ENCODE data around the gene CDHR2.
"Not testable (repeated sequence)": the region's sequence is repeated elsewhere in the genome, so short reads cannot be mapped to it uniquely, and the experiment has no call there.

The CDHR2 gene

DNA sequence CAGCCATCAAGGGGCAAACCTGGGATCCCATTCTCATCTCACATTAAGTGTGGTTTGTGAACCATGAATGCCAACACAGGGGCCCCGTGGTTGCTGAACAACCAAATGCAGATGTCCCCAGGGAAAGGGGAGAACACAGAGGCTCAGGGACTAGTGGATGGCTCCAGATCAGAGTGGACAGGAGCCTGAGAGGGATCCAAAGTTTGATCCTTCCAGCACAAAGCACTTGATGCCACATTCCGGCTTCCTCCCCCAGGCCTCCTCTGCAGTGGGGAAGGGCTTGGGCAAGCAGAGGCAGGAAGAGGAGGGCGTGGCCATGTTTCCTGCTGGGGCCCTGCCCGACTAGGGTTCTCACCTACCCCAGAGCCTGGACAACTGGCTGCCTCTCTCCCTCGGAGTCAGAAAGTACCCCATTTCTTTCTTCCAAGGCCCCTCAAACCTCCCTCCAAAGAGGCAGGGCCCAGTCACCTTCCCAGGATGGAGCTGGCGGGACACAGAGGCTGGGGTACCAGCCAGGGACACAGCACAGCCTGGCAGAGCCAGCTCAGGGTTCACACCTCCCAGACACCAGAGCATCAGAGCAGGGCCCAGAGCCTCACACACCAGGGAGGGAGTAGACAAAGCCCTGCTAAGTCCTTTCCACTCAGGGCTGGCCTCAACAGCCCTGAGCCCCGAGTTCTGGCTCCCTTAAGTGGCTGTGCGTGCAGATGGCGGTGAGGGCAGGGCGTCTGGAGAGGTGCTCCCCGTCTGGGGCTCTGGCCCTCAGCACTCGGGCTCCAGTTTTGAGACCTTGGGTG lies 7.6 kb upstream of the CDHR2 start:
- DNase-seq = peak; percentile 29

- DNase-seq = no peak
Measured at GRCh38 chr5:176542135-176542595, 7.0 kb upstream of the CDHR2 start.

DNA sequence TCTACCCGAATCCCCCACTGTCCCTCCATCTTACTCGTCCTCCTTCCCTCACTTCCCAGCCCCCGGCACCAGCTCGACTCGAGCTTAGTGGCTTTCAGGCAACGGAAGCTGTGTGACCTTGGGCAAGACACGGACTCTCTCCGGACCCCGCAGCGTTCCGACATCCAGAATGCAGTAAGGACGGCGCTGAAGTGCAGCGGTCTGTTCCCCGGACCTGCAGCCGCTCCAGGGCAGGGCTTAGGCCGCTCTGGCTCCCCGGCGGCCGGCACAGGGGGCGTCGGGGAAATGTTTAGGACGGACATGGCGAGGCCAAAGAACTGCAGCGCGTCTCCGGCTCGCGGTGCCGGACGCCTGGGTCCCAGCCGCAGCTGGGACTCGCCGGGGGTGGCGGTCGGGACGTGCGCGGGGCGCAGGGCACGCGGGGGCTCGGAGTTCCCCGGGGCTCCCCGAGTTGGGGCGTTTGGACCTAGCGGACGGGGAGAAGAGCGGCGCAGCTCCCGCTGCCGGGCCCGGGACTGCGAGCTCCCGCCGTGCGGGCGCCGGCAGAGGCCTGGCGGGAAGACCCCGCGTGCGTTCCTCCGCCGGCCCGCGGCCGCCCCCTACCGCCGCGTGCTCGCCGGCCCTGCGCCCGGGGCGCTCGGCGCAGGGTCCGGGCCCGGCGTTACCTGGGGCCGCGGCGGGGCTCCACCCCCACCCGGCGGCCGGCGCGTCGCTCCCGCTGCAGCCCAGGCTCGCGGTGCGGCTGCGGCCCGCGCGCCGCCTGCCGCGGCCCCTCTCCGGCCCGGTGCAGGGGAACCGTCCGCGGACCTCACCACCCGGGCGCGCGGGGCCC lies 6.3 kb upstream of the CDHR2 start:
- peak; percentile 23 for DNase-seq

GRCh38 chr5:176543428-176544182 lies 5.5 kb upstream of the CDHR2 start:
- peak; percentile 33 for DNase-seq

DNA sequence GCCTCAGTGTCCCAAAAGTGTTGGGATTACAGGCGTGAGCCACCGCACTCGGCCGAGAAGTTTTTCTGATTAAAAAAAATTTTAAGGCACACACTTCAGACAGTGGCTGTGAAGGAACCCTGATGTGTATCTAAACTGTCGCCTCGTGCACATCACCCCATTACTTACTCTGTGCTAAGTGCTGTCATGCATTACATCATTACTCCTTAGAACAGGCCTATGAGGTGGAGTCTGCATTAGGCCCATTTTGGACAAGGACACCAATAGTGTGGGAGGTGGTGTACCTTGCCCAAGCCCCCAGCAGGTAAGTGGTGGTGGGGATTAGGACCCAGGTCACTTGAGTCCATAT lies 3.8 kb upstream of the CDHR2 start:
- DNase-seq = no peak

DNA sequence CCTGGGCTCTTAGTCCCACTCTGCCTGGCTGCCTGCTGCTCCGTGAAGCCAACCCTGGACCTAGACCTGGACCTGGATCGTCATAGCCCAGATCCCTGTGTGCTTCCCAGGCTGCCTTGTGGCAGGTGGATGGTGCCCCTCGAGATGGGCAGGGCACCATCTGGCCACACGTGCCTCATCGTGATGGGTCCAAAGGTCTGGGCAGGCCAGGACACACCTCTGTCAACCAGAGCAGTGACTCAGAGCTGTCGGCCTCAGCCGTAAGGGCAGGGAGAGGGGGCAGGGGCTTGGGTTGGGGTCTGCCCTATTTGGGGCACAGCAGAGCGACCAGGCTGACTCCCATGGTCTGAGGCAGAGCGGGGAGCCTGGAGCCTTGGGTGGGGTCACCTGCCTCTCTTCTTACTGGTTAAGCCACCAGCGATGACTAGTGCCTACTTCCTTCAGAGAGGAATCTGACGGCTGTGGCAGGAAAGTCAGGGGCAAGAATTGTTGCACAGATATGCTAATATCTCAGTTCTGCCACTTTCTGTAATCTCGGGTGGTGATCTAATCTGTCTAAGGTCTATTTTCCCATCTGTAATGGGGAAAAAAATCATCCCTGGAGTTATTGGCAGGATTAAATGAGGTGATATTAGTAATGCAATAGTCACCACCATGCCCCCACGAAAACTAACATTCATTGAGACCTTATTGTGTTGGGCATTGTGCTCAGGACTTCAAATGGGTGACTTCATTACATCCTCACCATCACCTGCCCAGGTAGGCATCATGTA lies 3.2 kb upstream of the CDHR2 start:
- DNase-seq = no peak

DNA sequence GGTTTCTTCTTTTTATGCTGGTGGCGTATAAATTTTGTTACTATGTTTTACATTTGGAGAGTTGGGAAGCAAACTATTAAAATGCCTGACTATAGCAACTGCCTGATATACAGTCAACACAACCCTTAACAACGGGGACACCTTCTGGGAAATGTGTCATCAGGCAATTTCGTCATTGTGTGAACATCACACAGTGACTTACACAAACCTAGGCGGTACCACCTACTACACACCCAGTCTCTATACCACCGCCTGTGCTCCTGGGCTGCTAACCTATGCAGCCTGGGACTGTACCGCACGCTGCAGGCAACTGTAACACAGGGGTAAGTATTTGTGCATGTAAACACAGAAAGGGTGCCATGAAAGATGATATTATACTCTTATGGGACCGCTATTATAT lies 1.3 kb upstream of the CDHR2 start:
- no peak for DNase-seq

- no peak for DNase-seq
Measured at GRCh38 chr5:176549871-176550270, 729 bp downstream of the CDHR2 start.

DNA sequence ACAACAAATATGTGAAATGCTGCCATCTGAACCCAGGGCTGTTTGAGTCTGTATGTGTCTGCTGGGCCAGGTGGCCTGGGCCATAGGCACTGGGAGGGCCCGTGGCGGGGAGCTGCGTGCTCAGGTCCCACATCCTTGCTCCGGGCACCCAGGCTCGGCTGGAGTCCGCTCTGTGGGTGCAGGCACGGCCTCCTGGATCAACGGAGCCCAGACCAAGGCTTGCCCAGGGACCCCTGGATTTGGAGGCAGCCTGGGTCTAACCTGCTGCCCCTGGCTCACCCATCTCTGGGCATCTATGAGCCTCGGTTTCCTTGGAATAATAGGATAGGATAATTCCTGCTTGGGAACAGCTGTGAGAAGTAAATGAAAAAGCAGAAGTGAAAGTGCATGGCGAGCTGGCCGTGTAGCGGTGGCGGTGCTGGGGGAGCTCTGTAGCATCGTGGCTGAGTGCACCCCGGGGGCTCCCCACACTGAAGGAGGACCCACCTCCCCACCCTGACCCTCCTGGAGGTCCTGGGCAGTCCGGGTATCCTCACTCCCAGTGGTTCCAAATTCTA lies 1.2 kb downstream of the CDHR2 start:
- no peak for DNase-seq

GRCh38 chr5:176550937-176551336 lies 1.8 kb downstream of the CDHR2 start:
- not testable (repeated sequence) for DNase-seq

GRCh38 chr5:176552332-176552869 lies 3.3 kb downstream of the CDHR2 start:
- DNase-seq = no peak

DNA sequence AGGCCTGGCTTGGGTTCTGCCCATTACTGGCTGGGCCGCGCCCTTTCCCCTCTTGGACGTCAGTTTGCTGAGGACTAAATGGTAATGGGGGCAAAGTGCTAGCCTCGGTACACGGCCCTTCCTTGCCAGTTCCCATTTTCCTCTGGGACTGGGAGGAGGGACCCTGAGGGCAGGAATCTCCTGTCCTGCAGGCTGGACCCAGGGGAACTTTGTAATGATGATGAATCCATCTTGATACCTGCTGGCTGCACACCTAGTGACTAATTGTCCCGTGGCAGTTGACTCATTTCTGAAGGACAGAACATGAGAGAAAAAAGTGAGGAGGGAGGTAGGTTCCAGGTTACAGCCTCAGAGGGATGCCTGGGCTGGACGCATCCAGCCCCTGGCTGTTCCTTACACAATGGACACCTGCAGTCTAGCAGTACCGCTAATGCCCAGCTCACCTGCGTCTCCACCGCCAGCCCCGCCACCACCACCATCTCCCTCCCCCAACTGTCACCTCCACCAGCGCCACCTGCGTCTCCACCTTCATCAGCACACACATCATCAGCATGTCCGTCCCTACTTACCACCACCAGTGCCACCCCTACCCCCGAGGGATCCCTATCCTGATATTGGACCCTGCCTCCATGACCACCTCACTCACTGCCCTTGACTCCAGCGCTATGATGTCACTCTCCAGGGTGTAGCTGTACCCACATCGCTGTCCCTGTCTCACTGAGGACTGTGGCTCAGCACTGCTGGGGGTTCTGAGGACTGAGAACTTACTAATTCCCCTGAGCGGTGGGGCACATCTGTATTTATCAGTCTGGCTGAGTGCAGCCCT lies 4.3 kb downstream of the CDHR2 start:
- DNase-seq = no peak

GRCh38 chr5:176557846-176558245 lies 8.7 kb downstream of the CDHR2 start:
- no peak for DNase-seq

- no peak for DNase-seq
Measured at GRCh38 chr5:176559683-176560082, 10.5 kb downstream of the CDHR2 start.

- DNase-seq = no peak
Measured at GRCh38 chr5:176560364-176560763, 11.2 kb downstream of the CDHR2 start.

DNA sequence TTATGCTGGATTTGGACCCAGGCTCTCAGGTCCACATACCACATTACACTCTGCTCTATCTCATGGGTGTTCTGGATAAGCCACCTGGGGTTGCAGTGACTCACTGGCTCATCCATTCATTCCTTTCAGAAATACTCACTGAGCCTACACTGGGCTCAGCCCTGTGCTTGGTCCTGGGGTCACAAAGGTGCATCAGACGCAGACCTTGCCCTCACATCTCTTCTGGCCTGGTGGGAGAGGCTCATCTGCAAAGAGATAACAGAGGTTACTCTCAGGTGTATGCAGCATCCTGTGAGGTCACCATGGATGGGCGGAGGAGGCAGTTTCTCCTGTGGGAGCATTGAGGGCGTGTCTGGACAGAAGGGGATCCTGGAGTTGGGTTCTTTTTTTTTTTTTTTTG lies 12.1 kb downstream of the CDHR2 start:
- no peak for DNase-seq

DNA sequence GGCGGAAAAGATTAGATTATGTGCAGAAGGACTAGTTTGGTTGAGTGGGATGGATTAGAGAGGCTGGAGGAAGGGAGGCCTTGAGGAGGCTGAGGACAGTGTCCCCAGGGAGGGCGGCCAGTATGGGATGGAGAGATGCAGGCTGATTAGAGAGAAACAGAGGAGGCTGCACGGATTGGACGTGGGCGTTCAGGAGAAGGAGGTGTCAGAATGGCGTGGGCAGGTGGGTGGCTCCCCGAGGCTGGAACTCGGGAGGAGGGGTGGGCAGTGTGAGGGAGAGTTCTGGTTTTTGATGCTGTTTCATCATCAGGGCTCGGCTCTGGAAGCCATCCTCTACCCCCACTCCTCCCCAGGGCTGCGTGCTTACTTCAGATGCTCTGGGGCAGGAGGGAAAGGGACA lies 13.0 kb downstream of the CDHR2 start:
- DNase-seq = no peak

DNA sequence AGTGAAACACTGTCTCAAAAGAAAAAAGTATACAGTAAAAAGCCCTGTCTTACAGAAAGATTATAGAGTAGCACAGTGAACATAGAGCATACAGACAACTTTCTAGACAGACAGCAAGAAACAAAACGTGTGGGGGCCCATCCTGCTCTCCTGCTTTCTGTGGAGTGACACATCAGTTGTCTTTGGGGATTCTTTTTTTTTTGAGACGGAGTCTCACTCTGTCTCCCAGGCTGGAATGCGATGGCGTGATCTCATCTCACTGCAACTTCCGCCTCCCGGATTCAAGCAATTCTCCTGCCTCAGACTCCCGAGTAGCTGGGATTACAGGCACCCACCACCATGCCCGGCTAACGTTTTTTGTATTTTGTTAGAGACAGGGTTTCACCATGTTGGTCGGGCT lies 14.9 kb downstream of the CDHR2 start:
- DNase-seq = peak; percentile 38

GRCh38 chr5:176565760-176566288 lies 16.7 kb downstream of the CDHR2 start:
- DNase-seq = no peak

DNA sequence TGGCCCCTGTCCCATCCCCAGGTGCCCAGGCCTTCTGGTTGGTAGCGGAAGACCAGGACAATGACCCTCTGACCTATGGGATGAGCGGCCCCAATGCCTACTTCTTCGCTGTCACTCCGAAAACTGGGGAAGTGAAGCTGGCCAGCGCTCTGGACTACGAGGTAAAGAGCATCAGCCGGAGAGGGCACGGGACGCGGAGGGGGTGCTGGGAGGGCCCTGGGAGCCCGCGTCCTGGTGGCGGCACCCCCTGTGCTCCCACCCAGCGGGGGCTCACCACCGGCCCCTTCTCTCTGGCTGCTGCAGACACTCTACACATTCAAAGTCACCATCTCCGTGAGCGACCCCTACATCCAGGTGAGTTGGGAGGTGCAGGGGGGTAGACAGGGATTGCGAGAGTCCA lies 19.5 kb downstream of the CDHR2 start:
- no peak for DNase-seq

GRCh38 chr5:176570044-176570443 lies 20.9 kb downstream of the CDHR2 start:
- DNase-seq = peak; percentile 8

All from fibroblast of skin of scalp (primary cell).